Ishikawa (cell line): Measurements from ENCODE around the gene PARD6G.

ENCODE experiments used
- CEBPB ChIP-seq: IDR thresholded peaks from 2 replicates; pipeline ENCODE4 v1.6.1; 2012
- CREB1 ChIP-seq: IDR thresholded peaks from 2 replicates; pipeline ENCODE4 v1.6.1; 2012; ENCODE audit warnings: low read depth
- EGR1 ChIP-seq: IDR thresholded peaks from 2 replicates; pipeline ENCODE4 v1.6.1; 2012
- EP300 ChIP-seq: IDR thresholded peaks from 2 replicates; pipeline ENCODE4 v1.6.1; 2012; ENCODE audit warnings: borderline replicate concordance
- FOXM1 ChIP-seq: IDR thresholded peaks from 2 replicates; pipeline ENCODE4 v1.6.1; 2012; ENCODE audit warnings: low read depth, borderline replicate concordance
- MAX ChIP-seq: IDR thresholded peaks from 2 replicates; pipeline ENCODE4 v1.6.1; 2012
- NFIC ChIP-seq: IDR thresholded peaks from 2 replicates; pipeline ENCODE4 v1.6.1; 2012
- RAD21 ChIP-seq: IDR thresholded peaks from 2 replicates; pipeline ENCODE4 v1.6.1; 2012; ENCODE audit warnings: low read depth
- REST ChIP-seq: IDR thresholded peaks from 2 replicates; pipeline ENCODE4 v1.6.1; 2012; ENCODE audit warnings: low read depth, mild to moderate bottlenecking
- TAF1 ChIP-seq: IDR thresholded peaks from 2 replicates; pipeline ENCODE4 v1.6.1; 2012; ENCODE audit warnings: low read depth, mild to moderate bottlenecking
- TCF12 ChIP-seq: IDR thresholded peaks from 2 replicates; pipeline ENCODE4 v1.6.1; 2012; ENCODE audit warnings: low read depth
- TEAD4 ChIP-seq: IDR thresholded peaks from 2 replicates; pipeline ENCODE4 v1.6.1; 2012
- USF1 ChIP-seq: IDR thresholded peaks from 2 replicates; pipeline ENCODE4 v1.6.1; 2012
- YY1 ChIP-seq: IDR thresholded peaks from 2 replicates; pipeline ENCODE4 v1.6.1; 2012; ENCODE audit warnings: low read depth
- ZBTB7A ChIP-seq: IDR thresholded peaks from 2 replicates; pipeline ENCODE4 v1.6.1; 2012; ENCODE audit warnings: low read depth

Gene PARD6G

GRCh38 chr18:80147037-80147417, 100.3 kb downstream of the PARD6G start:
- TF ChIP-seq USF1 (no peak), FOXM1 (no peak), ZBTB7A (no peak), TEAD4 (no peak), MAX (no peak), REST (no peak), CEBPB (no peak), TCF12 (no peak), RAD21 (no peak), CREB1 (no peak)

- no peak for TF ChIP-seq EP300
- no peak for TF ChIP-seq CEBPB
- no peak for TF ChIP-seq EGR1
- TF ChIP-seq YY1, result no peak
- no peak for TF ChIP-seq ZBTB7A
- TF ChIP-seq NFIC, result no peak
- TF ChIP-seq MAX, result no peak
- TF ChIP-seq TCF12, result no peak
- no peak for TF ChIP-seq RAD21
- no peak for TF ChIP-seq USF1
- TF ChIP-seq TEAD4, result no peak
- no peak for TF ChIP-seq TAF1
- TF ChIP-seq REST, result no peak
- no peak for TF ChIP-seq FOXM1
- TF ChIP-seq CREB1, result no peak
Measured at GRCh38 chr18:80145196-80145804, 102.0 kb downstream of the PARD6G start.

GRCh38 chr18:80143881-80144280, 103.4 kb downstream of the PARD6G start:
- TF ChIP-seq MAX (no peak), YY1 (no peak), TEAD4 (no peak), FOXM1 (no peak), TAF1 (no peak), CEBPB (no peak), EP300 (no peak), EGR1 (no peak), RAD21 (no peak), TCF12 (no peak), ZBTB7A (no peak), REST (no peak), NFIC (no peak), USF1 (no peak), CREB1 (no peak)
